Calu3 (cell line): ENCODE measurements around the gene CPB2. TPM values are rescaled to one million over a fixed set of nuclear protein-coding genes. Genes with fewer than 3 reads are reported as not detected.

Source experiments
- BruUV-seq: library from RNA; stranded (reverse); fragments of 400-500 nt; replicated peaks from 2 replicates; lab custom pipeline; 2021; lab: Mats Ljungman, UMichigan
- CTCF ChIA-PET: fragments of 300-600 bp; sonication (Branson Sonifier 250); formaldehyde crosslinking; loops from one replicate; lab custom pipeline; 2022; ENCODE audit warnings: antibody characterized with exemption; lab: Charles Lee
- DNase-seq: peaks from one replicate; pipeline ENCODE4 v3.0.0; 2022
- H3K27ac Mint-ChIP-seq: one replicate; pipeline ENCODE4 v1.8.0; 2022; ENCODE audit warnings: mixed read lengths; ENCODE audit not compliant: unreplicated experiment
- H3K27me3 Mint-ChIP-seq: one replicate; pipeline ENCODE4 v1.8.0; 2022; ENCODE audit warnings: mixed read lengths; ENCODE audit not compliant: unreplicated experiment
- H3K36me3 Mint-ChIP-seq: one replicate; pipeline ENCODE4 v1.8.0; 2022; ENCODE audit warnings: mild to moderate bottlenecking, moderate library complexity, mixed read lengths; ENCODE audit not compliant: insufficient read depth, unreplicated experiment
- H3K4me1 Mint-ChIP-seq: one replicate; pipeline ENCODE4 v1.8.0; 2022; ENCODE audit warnings: mild to moderate bottlenecking, low read depth, mixed read lengths; ENCODE audit not compliant: unreplicated experiment
- H3K4me3 Mint-ChIP-seq: one replicate; pipeline ENCODE4 v1.8.0; 2022; ENCODE audit warnings: mild to moderate bottlenecking, low read depth, moderate library complexity, mixed read lengths; ENCODE audit not compliant: unreplicated experiment
- H3K9me3 Mint-ChIP-seq: one replicate; pipeline ENCODE4 v1.8.0; 2022; ENCODE audit warnings: low read depth, mixed read lengths; ENCODE audit not compliant: unreplicated experiment
- CTCF ChIP-seq: fragments of 200-600 bp; IDR thresholded peaks from one replicate; pipeline ENCODE4 v1.8.0; 2022; ENCODE audit warnings: antibody characterized with exemption; ENCODE audit not compliant: unreplicated experiment
- intact Hi-C: fragments of 100-400 bp; cut with micrococcal nuclease; formaldehyde crosslinking; loops from one replicate; pipeline ENCODE4 v1.10.0; 2022; ENCODE audit not compliant: unreplicated experiment
- total RNA-seq: library from RNA; stranded (reverse); gene quantifications from 2 replicates; pipeline ENCODE4 v1.2.3, GENCODE V29; 2022

The CPB2 gene
- total RNA-seq, 1 experiment from 2014 or later = not detected

DNA sequence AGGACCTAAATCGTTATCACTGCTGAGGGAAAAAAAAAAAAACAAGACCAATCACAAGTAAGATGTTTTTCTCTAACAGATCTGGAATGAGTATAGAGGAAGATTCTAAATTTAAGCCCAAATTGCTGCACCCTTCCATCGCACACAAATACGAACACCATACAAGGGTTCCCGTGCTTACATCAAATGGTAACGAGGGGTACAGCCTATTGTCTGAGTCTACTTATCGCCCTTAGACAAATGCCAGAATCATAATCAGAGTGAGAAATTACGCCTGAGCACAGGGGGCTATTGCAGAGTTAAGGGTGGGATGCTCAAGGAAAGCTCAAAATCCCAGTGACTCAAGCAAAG, 52.9 kb downstream of the CPB2 start:
- no TSS peak for BruUV-seq
- CTCF ChIA-PET = interaction anchor here (1.0 kb wide), 1 partner anchor 74 kb away, joined by 3 read pairs; no protein-coding TSS in a partner anchor
- intact Hi-C loops = loop anchor here (5.0 kb wide), 1 partner anchor 75 kb away; no protein-coding TSS in a partner anchor

GRCh38 chr13:46050771-46051170, 54.1 kb downstream of the CPB2 start:
- Mint-ChIP-seq H3K36me3 (peaks cover 16% of the 10 kb centered on the region), H3K27ac (no peak overlapping the region), H3K4me3 (no peak overlapping the region), H3K9me3 (no peaks in the 10 kb centered on the region), H3K27me3 (no peaks in the 10 kb centered on the region), H3K4me1 (no peaks in the 10 kb centered on the region)
- BruUV-seq = no TSS peak
- intact Hi-C loops = loop anchor here (5.0 kb wide), 1 partner anchor 77 kb away; no protein-coding TSS in a partner anchor
- CTCF ChIA-PET = no interaction called here
- DNase-seq = no peak
- TF ChIP-seq CTCF = no peak

More for the DNA sequence above, 52.9 kb downstream of the CPB2 start:
- Mint-ChIP-seq H3K27ac (peak overlapping the region; percentile 69), H3K4me1 (no peaks in the 10 kb centered on the region), H3K4me3 (peak overlapping the region; percentile 82), H3K9me3 (no peaks in the 10 kb centered on the region), H3K36me3 (peaks cover 16% of the 10 kb centered on the region), H3K27me3 (no peaks in the 10 kb centered on the region)
- no peak for TF ChIP-seq CTCF
- no peak for DNase-seq

DNA sequence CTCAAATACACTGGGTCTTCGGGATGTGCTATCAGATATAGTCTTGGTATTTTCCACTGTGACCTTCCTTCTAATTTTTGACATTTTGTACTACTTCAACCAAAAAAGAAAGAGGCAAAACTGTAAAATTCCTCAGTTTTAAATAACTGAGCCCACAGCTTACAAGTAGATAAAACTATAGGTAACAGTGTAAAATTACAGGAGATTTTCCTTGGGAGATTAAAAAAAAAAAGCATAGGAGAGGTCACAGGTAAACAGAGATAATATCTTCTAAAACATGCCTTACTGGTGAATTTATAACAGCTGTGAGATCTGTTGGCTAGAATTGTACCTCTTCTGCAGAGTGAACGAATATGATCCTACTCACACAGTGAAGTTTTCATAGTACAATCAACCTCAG, 59.4 kb downstream of the CPB2 start:
- Mint-ChIP-seq H3K27ac (no peak overlapping the region), H3K4me3 (no peak overlapping the region), H3K4me1 (no peaks in the 10 kb centered on the region), H3K9me3 (no peaks in the 10 kb centered on the region), H3K36me3 (peaks cover 7% of the 10 kb centered on the region), H3K27me3 (no peaks in the 10 kb centered on the region)
- no TSS peak for BruUV-seq
- CTCF ChIA-PET = no interaction called here
- no peak for TF ChIP-seq CTCF
- intact Hi-C loops = no loop called here
- DNase-seq = no peak

DNA sequence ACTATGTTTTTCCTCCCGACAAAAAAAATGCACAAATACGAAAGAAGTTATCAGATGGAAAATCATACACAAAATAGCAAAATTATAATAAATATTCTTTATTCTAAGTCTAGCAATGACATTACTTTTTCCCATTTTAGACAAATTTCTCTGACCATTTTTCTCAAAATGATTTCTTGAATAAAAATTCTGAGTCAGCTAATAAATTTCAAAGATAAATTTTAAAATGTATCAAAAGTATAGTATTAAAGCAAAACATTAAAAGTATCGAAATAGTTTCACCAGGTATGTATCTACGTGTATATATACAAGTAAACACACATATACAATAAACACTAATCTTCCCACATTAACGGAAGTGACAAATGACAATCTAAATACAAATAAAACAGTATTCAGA, 61.2 kb downstream of the CPB2 start:
- CTCF ChIA-PET = no interaction called here
- Mint-ChIP-seq H3K27ac (no peak overlapping the region), H3K9me3 (no peaks in the 10 kb centered on the region), H3K4me1 (no peaks in the 10 kb centered on the region), H3K27me3 (no peaks in the 10 kb centered on the region), H3K36me3 (peaks cover 7% of the 10 kb centered on the region), H3K4me3 (no peak overlapping the region)
- no TSS peak for BruUV-seq
- no peak for TF ChIP-seq CTCF
- intact Hi-C loops = no loop called here
- no peak for DNase-seq
